Occipital lobe (tissue), 2 donors: ENCODE measurements around the gene PAN2. TPM values are rescaled to one million over a fixed set of nuclear protein-coding genes. Genes with fewer than 3 reads are reported as not detected.
A peak's percentile ranks its signal among the peaks of the same experiment; 100 is the strongest.
"Not testable (repeated sequence)": the region's sequence is repeated elsewhere in the genome, so short reads cannot be mapped to it uniquely, and the experiment has no call there.

Experiments
- DNase-seq: peaks from one replicate; lab custom pipeline; 2025; lab: John Stamatoyannopoulos, UW
- total RNA-seq: library from RNA; depleted of rRNA; stranded (reverse); fragments of >200 nt; gene quantifications from one replicate; pipeline ENCODE4 v1.2.3, GENCODE V29; 2014

PAN2 gene
- total RNA-seq, 1 donor from 2014 or later, result 29.9 TPM

GRCh38 chr12:56347255-56347654 lies 13.5 kb upstream of the PAN2 start:
- DNase-seq, result not testable (repeated sequence)

DNA sequence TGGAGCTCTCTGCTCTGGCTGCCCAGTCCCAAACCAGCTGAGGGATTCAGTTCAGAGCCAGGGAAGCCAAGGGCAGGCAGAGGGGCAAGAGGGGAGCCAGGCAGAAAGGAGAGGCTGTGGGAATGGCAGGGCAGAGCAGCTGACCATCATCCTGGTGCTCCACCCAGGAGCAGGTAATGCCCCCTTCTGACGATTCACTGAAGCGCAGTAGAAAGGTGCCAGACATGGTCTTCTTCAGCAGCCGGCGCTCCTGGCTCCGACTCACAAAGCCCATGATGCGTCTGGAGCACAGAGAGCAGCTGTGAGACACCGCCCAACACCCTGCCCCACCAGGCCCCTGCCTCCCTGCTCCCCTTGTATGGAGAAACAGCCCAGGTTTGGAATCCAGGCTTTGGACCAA lies 12.9 kb upstream of the PAN2 start:
- DNase-seq, result no peak

DNA sequence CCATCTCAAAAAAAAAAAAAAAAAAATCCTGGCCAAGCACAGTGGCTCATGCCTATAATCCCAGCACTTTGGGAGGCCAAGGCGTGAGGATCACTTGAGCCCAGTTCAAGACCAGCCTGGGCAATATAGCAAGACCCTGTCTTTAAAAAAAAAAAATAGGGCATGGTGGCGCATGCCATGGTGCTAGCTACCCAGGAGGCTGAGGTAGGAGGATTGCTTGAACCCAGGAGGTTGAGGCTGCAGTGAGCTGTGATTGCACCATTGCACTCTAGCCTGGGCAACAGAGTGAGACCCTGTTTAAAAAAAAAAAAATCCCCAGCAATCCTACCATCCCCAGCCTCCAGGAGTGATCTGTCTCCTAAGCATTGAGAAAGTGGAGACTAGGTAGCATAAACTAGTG lies 8.5 kb upstream of the PAN2 start:
- DNase-seq, result not testable (repeated sequence)

GRCh38 chr12:56341616-56342015 lies 7.8 kb upstream of the PAN2 start:
- no peak for DNase-seq

GRCh38 chr12:56339158-56339422 lies 5.3 kb upstream of the PAN2 start:
- no peak for DNase-seq

GRCh38 chr12:56338308-56339157 lies 4.7 kb upstream of the PAN2 start, which contains the start of gene IL23A:
IL23A (plus strand) TSS chr12:56338884; CDS start chr12:56339045, 161 bp downstream.
- DNase-seq, result no peak

DNA sequence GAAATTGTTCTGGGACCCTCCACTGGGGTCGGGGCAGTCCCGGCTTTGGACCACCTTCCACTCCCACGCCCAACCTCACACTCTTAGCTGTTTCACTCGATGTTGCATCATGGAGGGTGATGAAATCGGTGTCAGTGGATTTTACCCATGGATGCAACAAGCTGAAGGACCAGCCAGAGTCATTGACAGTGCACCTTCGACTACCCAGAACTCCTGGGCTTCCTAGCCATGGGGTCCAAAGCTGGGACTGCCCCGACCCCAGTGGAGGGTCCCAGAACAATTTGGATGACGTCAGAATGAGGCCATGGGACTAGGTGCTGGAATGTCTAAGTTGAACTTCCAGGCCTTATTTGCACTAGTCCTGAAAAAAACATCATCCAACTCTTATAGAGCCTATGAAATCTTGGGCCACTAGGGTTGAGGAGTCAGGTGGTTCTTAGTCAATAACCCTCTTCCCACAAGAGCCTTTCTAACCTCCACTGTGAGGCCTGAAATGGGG lies 4.0 kb upstream of the PAN2 start:
- no peak for DNase-seq

- no peak for DNase-seq
Observed at GRCh38 chr12:56336361-56337167, 2.8 kb upstream of the PAN2 start.

GRCh38 chr12:56335527-56335926 lies 1.7 kb upstream of the PAN2 start:
- DNase-seq, result not testable (repeated sequence)

DNA sequence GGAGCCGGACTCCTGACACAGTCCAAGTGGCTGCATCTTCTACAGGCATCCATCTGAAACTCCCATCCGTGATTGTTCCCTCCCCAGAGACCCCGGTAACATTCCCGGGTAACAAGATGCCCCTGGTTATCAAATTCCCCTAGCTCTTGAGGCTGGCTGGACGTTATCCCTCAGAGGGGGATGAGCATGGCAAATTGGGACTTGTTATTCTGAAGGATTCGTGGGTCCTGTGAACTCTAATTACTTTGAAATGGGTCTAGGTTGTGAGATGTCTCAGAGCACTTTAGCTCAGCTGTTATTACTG lies 642 bp upstream of the PAN2 start:
- DNase-seq, result no peak

DNA sequence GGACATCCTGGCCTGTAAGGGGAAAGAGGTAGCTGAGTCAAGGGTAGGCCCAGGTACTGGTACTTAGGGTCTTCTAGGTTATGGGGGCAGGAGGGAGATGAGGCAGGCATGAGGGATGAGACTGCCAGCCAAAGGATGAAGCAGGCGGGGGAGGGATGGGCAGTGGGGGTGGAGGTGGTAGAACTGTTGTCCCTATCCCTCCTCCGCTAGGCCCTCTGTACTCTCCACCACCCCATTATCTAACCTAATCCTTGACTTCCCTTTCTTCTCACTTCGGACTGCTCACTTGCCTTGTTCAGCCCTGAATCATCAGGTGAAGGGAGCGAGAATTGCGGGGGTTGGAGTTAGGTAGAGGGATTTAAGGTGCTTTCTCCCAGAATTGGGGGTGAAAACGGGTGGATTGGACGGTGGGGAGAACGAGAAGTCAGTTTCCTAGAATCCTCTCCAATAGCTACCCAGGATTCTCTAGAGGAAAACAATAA lies 562 bp downstream of the PAN2 start:
- no peak for DNase-seq

DNA sequence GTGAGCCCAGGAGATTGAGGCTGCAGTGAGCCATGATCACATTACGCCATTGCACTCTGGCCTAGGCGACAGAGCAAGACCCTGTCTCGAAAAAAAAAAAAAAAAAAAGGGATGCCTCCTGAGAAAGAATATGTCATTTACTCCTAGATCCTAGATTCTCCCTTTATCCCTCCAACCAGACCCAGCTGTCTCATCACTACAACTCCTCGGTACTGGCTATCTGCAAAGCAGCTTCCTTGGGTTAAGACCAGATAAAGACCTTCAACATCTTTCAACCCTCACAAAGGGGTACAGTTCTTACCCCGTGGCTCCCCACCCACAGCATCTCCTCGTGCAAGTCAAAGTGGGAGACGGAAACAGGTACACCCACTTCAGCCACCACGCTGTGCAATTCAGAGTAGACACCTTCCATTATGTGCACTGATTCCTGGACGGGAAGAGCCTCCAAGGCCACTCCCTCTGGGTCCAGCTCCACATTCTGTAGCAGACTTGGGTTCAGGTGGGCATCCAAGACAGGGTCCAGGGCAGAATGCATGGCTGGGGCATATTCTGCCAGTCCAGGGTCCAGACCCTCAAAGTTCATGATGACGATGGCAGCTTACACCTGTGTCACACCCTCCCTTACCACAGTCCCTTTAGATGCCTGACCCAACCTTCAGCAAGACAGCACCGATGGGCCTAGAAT lies 1.1 kb downstream of the PAN2 start:
- no peak for DNase-seq

DNA sequence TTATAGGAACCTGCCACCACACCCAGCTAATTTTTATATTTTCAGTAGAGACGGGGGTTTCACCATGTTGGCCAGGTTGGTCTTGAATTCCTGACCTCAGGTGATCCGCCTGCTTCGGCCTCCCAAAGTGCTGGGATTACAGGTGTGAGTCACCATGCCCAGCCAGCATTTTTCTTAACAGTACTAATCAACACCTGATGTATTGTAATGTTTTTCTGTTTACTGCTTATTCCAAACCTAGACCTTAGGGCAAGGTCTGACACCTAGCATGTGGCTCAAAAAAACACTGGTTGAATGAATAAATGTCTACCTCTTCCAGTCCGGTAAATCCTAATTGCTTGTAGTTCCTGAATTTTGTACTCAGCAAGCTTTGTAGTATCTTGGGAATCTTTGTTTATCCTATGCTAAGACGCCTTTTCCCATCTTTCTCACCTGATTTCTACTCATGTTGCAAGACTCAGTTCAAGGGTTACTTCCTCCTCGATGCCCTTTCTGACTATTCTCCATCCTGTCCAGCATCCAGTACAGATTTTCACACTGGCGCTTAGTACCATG lies 2.8 kb downstream of the PAN2 start:
- DNase-seq, result no peak

DNA sequence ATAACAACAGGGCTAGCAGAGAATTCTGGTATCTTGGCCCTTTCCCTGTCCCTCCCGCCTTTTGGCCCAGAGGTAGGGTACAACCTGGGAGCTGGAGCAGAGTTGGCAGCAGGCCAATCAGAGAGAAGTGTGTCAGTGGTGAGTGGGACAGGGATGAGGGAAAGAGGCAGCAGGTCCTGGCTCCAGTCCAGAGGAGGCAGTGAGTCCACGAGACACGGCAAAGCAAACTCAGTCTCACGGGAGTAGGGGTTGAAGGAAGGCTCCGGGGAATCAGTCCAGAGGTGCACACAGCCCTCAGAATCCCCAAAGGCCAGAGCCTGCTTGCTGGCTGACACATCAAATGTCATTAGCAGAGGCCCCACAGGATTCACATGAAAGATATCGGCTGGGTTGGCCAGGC lies 7.3 kb downstream of the PAN2 start:
- DNase-seq, result no peak

DNA sequence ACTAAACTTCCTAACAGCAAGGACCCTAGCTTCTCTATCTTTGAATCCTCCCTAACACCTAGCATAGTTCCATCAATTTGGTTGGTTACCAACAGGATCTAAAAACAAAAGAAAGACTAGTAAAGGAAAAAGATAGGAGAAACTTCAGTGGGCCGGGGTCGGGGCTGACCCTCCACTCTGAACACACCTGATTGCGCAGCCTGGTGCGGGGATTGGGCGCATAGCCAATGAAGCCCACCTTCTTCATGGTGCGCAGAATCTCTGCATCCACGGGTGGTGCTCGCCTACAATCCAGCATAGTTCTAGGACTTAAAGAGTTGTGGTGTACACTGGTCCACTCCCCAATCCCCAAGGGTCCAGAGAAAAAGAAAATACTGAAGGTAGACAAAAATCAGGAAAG lies 7.7 kb downstream of the PAN2 start:
- no peak for DNase-seq

GRCh38 chr12:56324206-56324605 lies 9.6 kb downstream of the PAN2 start:
- DNase-seq, result no peak

- DNase-seq, result not testable (repeated sequence)
Observed at GRCh38 chr12:56321610-56322009, 12.2 kb downstream of the PAN2 start.

DNA sequence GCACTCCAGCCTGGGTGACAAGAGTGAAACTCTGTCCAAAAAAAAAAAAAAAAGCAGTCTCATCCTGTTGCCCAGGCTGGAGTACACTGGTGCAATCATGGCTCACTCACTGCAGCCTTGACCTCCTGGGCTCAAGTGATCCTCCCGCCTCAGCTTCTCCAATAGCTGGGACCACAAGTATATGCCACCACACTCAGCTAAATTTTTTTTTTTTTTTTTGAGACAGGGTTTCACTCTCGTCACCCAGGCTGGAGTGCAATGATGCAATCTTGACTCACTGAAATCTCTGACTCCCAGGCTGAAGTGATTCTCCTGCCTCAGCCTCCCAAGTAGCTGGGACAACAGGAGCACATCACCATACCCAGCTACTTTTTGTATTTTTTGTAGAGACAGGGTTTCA lies 12.8 kb downstream of the PAN2 start:
- DNase-seq, result no peak

DNA sequence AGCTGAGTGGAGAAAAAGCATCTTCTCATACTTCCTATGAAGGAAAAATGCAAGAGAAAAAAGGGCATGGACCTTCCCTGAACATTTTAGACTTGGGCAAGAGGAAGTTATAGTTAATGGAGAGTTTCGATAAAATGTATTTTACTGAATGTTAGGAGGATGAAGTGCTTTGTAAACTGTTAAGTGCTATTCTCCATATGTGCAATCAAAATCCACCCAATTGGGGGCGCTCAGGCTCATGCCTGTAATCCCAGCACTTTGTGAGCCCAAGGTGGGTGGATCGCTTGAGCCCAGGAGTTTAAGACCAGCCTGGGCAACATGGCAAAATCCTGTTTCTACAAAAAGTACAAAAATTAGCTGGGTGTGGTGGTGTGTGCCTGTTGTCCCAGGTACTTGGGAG lies 16.1 kb downstream of the PAN2 start:
- DNase-seq, result no peak

GRCh38 chr12:56315622-56316473 lies 18.0 kb downstream of the PAN2 start, which contains the start of gene CNPY2:
CNPY2 (minus strand) TSS chr12:56315988; CDS start chr12:56315217, 771 bp downstream.
- DNase-seq, result peak; percentile 95

GRCh38 chr12:56315249-56315621 lies 18.6 kb downstream of the PAN2 start:
- no peak for DNase-seq
